Activated naive CD4-positive, alpha-beta T cell treated with anti-CD3 and anti-CD28 coated beads, Interleukin-2, amount 10 ng/mL, durations not matched to agents 7 days and 5 days (primary cell): ENCODE measurements around the gene TMEM156.

Experiments
- CTCF ChIA-PET: fragments of 350-600 bp; sonication (Branson Sonifier 250); formaldehyde crosslinking; loops from one replicate; lab custom pipeline; 2021; ENCODE audit warnings: antibody characterized with exemption; lab: Charles Lee
- DNase-seq: peaks from one replicate; pipeline ENCODE4 v3.0.0-alpha.2; 2020
- H3K27ac Mint-ChIP-seq: one replicate; pipeline ENCODE4 v1.8.0; 2021; ENCODE audit warnings: mild to moderate bottlenecking, moderate library complexity, mixed read lengths
- H3K27me3 Mint-ChIP-seq: one replicate; pipeline ENCODE4 v1.8.0; 2021; ENCODE audit warnings: mild to moderate bottlenecking, mixed read lengths
- H3K36me3 Mint-ChIP-seq: one replicate; pipeline ENCODE4 v1.8.0; 2021; ENCODE audit warnings: mixed read lengths
- H3K4me1 Mint-ChIP-seq: one replicate; pipeline ENCODE4 v1.8.0; 2021; ENCODE audit warnings: mixed read lengths
- H3K4me3 Mint-ChIP-seq: one replicate; pipeline ENCODE4 v1.8.0; 2021; ENCODE audit warnings: mild to moderate bottlenecking, moderate library complexity, mixed read lengths
- H3K9me3 Mint-ChIP-seq: one replicate; pipeline ENCODE4 v1.8.0; 2021; ENCODE audit warnings: mixed read lengths

TMEM156 gene

DNA sequence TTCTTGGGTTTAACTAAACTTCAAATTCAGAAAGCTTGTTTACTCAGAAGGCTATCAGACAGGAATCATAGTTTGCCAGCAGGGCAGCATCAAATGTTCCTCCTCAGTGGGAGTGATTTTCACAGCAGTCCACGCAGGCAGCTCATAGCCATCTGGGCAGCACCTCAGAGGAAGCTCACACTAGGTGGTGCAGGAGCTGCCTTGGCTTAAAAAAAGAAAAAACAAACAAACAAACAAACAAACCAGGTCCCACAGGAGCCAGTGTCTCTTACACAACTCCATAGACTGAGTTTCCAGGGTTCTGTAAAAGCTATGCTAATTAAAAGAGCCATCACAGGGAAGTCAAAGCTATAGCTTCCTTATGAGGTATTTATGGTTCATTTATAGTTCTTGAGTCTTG is 19.3 kb upstream of the TMEM156 start:
- no peak for DNase-seq
- Mint-ChIP-seq H3K27ac (peak overlapping the region; percentile 17), H3K27me3 (no peaks in the 10 kb centered on the region), H3K4me3 (no peak overlapping the region), H3K4me1 (peaks cover 50% of the 10 kb centered on the region), H3K36me3 (peaks cover 20% of the 10 kb centered on the region), H3K9me3 (no peaks in the 10 kb centered on the region)
- CTCF ChIA-PET = interaction anchor here (1.3 to 1.5 kb wide), 3 partner anchors 10 to 158 kb away, joined by 3 to 6 read pairs (median 4); no protein-coding TSS in a partner anchor

DNA sequence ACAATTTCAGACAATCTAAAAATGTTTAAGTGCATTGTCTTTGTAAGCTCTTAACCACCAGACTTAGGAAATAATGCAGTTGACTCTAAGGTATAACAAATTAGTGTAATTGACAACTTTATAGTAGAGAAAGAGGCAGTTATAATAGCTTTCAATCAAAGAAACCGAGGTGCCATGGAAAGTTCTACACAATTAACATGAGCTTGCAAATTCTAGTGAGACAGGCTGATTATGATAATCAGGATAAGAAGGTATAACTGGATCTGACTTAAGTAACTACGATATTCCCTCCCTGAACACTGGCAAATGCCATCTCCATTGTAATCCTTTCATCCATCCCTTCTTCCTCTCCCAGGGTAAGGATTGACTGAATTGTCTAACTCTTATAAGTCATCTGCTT is 18.4 kb upstream of the TMEM156 start:
- Mint-ChIP-seq H3K4me3 (no peak overlapping the region), H3K27ac (no peak overlapping the region), H3K36me3 (peaks cover 23% of the 10 kb centered on the region), H3K4me1 (peaks cover 59% of the 10 kb centered on the region), H3K27me3 (no peaks in the 10 kb centered on the region), H3K9me3 (no peaks in the 10 kb centered on the region)
- no peak for DNase-seq
- CTCF ChIA-PET = interaction anchor here (1.3 kb wide), 1 partner anchor 148 kb away, joined by 6 read pairs; no protein-coding TSS in a partner anchor

DNA sequence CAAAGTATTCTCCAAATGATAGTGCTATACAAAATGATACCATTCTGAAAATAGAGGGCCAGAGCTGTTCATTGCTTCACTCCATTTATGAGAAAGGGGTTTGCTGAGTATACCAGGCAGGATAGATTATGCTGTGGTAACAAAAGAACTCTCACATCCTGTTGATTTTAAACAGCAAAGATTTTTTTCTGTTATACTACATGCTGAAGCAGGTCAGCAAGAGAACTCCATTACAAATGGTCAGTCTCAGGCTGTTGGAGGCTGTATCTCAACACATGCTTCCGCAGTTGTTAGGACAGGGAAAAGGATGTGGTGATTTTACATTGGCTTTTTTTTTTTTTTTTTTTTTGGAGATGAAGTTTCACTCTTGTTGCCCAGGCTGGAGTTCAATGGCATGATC is 16.1 kb upstream of the TMEM156 start:
- Mint-ChIP-seq H3K9me3 (no peaks in the 10 kb centered on the region), H3K4me1 (peaks cover 68% of the 10 kb centered on the region), H3K27ac (peak overlapping the region; percentile 78), H3K36me3 (peaks cover 24% of the 10 kb centered on the region), H3K27me3 (no peaks in the 10 kb centered on the region), H3K4me3 (peak overlapping the region; percentile 16)
- CTCF ChIA-PET = interaction anchor here (0.6 to 1.3 kb wide), 2 partner anchors 77 to 87 kb away, joined by 3 to 4 read pairs; no protein-coding TSS in a partner anchor
- DNase-seq = peak; percentile 23

DNA sequence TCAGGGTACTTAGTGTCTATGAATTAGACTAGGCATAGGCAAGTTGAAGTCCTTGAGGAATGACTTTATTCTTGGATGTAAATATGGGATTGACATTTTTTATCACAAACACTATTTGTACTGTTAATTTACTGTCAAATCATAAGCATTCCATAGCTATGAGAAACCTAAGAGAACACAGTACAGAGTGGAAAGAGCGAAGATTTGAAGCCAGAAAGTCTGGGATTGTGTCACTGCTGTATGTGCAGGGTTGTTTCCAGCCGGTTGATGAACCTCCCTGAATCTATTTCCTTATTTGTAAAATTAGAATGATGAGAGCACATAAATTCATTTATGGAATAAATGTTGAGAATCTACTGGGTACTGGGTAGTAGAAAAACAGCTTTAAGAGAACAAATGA is 15.5 kb upstream of the TMEM156 start:
- no peaks in the 10 kb centered on the region for H3K27me3 Mint-ChIP-seq
- H3K36me3 Mint-ChIP-seq = peaks cover 24% of the 10 kb centered on the region
- no peak for DNase-seq
- CTCF ChIA-PET = interaction anchor here (0.8 to 1.3 kb wide), 2 partner anchors 87 to 288 kb away, joined by 3 to 4 read pairs; no protein-coding TSS in a partner anchor
- peak overlapping the region; percentile 16 for H3K4me3 Mint-ChIP-seq
- H3K4me1 Mint-ChIP-seq = peaks cover 70% of the 10 kb centered on the region
- H3K27ac Mint-ChIP-seq = peak overlapping the region; percentile 78
- no peaks in the 10 kb centered on the region for H3K9me3 Mint-ChIP-seq

DNA sequence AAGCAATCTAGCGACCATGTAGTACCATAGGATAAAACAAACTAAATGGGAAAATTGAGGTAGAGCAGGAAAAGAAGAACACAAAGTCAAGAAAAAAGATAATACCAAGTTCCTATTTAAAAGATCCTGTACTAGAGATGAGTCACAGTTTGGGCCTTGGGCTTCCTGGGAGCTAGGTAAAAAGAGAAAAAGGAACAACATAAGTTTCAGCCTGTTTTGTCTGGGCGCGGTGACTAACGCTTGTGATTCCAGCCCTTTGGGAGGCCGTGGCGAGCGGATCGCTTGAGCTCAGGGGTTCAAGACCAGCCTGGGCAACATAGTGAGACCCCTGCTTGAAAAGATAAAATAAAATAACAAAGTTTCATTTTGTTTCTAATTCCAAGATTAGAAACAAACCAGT is 14.0 kb upstream of the TMEM156 start:
- CTCF ChIA-PET = interaction anchor here (0.6 to 1.4 kb wide), 3 partner anchors 11 to 87 kb away, joined by 3 to 4 read pairs (median 3); no protein-coding TSS in a partner anchor
- Mint-ChIP-seq H3K4me1 (peaks cover 66% of the 10 kb centered on the region), H3K9me3 (no peaks in the 10 kb centered on the region), H3K27me3 (no peaks in the 10 kb centered on the region), H3K4me3 (peak overlapping the region; percentile 94), H3K36me3 (peaks cover 20% of the 10 kb centered on the region), H3K27ac (peak overlapping the region; percentile 97)
- no peak for DNase-seq

DNA sequence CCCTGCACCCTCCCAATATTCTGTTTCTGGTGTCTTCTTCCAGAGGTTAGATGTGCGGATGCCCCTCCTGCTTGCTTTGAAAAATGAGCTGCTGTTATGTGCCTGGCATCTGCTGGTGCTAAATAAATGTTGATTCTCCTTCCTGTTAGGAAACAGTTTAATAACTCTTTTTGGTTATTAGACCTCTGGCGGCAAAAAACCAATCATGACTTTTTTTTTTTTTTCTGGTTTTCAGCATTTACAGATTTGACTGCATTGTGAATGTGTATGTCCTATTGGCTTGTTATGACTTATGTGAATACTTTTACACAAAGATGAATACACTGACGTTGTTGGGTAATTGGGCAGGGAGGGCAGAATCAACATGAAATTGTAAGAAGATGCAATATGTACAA is 13.6 kb upstream of the TMEM156 start:
- DNase-seq = peak; percentile 49
- CTCF ChIA-PET = interaction anchor here (0.6 to 2.1 kb wide), 7 partner anchors 11 to 143 kb away, joined by 3 to 12 read pairs (median 4); no protein-coding TSS in a partner anchor
- Mint-ChIP-seq H3K27me3 (no peaks in the 10 kb centered on the region), H3K4me1 (peaks cover 64% of the 10 kb centered on the region), H3K4me3 (peak overlapping the region; percentile 94), H3K36me3 (peaks cover 16% of the 10 kb centered on the region), H3K9me3 (no peaks in the 10 kb centered on the region), H3K27ac (peak overlapping the region; percentile 97)

DNA sequence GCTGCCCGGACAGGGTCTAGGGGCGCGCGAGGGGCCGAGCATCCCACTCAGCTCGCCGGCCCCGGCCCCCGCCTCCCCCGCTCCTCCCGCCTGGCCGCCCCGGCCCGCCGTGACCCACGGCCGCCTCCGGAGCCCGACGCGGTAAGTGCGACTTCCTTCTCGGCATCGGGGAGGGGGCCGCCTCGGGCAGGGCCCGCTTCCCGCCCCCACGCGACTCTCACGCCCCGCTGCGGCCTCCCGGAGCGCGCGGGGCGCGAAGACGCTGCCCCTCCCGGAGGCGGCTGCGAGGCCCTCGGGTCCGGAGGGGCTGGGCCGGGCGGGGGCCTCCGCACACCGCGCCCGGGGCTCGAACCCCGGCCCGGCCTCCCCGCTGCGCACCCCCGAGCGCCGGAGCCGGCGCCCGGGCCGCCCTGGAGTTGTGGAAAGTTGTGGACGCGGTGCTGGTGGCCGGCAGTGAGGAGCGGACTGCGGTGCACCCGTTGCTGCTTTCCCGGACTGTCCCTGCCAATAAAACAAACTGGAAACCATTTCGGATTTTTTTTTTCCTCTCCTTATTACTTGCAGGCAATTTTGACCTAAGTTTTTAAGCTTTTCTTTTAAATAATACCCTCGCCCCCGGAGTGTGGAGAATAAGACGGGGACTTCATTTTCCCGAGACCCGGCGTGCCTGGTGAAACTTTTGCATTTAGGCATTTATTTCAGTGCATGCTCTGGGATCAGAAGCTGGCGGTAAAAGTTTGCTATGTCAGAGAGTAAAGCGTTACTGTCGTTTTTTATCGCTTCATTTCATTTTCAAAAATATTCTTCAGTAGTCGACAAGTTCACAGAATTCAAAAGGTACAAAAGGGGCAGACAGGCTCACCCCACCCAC is 13.0 kb upstream of the TMEM156 start:
- CTCF ChIA-PET = interaction anchor here (0.6 to 2.1 kb wide), 8 partner anchors 10 to 142 kb away, joined by 3 to 12 read pairs (median 4); no protein-coding TSS in a partner anchor
- peak overlapping the region; percentile 94 for H3K4me3 Mint-ChIP-seq
- peak overlapping the region; percentile 97 for H3K27ac Mint-ChIP-seq
- no peaks in the 10 kb centered on the region for H3K9me3 Mint-ChIP-seq
- peak; percentile 66 for DNase-seq
- H3K4me1 Mint-ChIP-seq = peaks cover 57% of the 10 kb centered on the region
- no peaks in the 10 kb centered on the region for H3K27me3 Mint-ChIP-seq
- H3K36me3 Mint-ChIP-seq = peaks cover 13% of the 10 kb centered on the region

DNA sequence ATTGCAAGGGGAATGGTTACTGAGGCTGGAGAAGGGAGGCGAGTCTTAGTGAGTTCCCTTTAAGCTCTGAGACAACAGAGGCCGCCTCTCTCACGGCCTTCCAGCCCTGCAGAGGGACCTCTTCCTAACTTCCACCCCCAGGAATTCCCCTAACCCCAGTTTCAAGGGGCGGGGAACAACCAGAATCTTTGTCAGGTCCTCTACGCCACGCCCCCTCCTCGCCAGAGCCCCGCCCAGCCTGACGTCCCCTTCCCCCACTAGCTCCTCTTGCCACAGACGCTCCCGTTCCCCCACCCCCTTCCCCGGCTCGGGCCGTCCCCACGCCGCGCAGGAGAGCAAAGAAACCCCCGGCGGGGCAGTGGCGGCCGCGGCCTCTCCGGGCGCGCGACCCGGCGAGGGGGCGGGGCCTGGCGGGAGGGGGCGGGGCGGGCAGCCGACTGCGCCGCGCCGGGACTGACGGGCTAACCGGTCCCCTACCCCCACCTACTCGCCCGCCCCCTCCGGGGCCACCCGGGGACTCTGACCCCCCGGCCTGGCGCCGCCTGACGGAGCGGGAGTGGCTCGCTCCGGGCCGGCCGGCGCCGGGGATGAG is 12.3 kb upstream of the TMEM156 start:
- DNase-seq = peak; percentile 98
- no peaks in the 10 kb centered on the region for H3K9me3 Mint-ChIP-seq
- peak overlapping the region; percentile 86 for H3K4me3 Mint-ChIP-seq
- peaks cover 56% of the 10 kb centered on the region for H3K4me1 Mint-ChIP-seq
- peaks cover 13% of the 10 kb centered on the region for H3K36me3 Mint-ChIP-seq
- H3K27me3 Mint-ChIP-seq = no peaks in the 10 kb centered on the region
- H3K27ac Mint-ChIP-seq = peak overlapping the region; percentile 91
- CTCF ChIA-PET = interaction anchor here (0.7 to 2.1 kb wide), 7 partner anchors 13 to 285 kb away, joined by 3 to 12 read pairs (median 4); no protein-coding TSS in a partner anchor

DNA sequence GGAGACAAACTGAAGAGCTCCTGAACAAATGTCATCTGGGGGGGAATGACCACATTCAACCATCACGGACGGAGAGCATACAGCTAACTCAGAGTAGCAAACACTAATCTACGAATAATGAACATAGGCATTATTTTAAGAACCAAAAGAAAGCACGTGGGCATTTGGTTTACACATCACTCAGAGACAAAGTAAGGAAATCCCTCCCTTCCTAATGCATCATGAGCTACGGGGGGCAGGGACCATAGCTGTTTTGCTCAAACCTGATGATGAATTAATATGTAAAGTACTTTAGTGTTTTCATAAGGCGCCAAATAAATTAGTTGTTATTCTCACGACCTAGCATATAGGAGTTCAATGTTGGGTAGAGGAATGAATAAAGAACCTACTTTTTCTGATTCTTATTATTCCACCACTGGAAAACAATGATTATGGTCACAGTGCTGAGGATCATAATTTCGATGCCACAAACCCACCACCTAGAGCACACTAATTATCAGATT is 11.7 kb upstream of the TMEM156 start:
- H3K4me3 Mint-ChIP-seq = peak overlapping the region; percentile 86
- peak; percentile 32 for DNase-seq
- CTCF ChIA-PET = interaction anchor here (0.8 to 2.1 kb wide), 5 partner anchors 12 to 284 kb away, joined by 3 to 12 read pairs (median 4); no protein-coding TSS in a partner anchor
- peak overlapping the region; percentile 91 for H3K27ac Mint-ChIP-seq
- no peaks in the 10 kb centered on the region for H3K27me3 Mint-ChIP-seq
- H3K4me1 Mint-ChIP-seq = peaks cover 52% of the 10 kb centered on the region
- H3K9me3 Mint-ChIP-seq = no peaks in the 10 kb centered on the region
- H3K36me3 Mint-ChIP-seq = peaks cover 12% of the 10 kb centered on the region

DNA sequence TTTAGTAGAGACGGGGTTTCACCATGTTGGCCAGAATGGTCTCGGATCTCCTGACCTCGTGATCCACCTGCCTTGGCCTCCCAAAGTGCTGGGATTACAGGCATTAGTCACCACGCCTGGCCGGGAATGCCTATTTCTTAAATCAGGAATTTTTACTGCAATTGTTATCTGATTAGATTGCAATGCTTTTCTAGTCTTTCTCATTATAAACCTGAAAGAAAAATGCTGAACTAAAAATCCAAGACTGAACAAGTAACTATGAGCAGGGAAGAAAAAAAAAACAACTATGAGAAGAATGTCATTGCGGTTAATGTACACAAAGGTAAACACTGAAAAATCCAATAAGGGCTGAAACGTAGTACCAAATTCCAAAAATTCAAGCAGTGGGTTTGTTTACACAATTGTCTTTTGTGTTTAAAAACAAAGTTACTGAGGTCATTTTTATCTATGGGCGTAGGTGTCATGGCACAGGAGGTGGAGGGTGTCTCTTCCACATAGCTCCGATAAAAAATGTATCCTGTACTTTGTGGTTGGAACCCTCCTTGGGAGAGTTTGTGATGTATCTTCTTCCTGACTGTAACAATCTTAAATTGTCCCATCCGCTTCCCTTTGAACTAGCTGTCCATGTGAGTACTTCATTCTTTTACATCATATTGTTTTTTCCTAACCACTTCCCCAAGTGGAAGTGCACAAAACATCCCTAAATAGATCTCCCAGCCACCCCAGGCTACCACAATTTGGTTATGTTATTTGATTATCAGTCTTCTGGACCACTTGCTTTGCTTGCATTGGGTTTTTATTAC is 11.1 kb upstream of the TMEM156 start:
- no peak for DNase-seq
- peaks cover 8% of the 10 kb centered on the region for H3K36me3 Mint-ChIP-seq
- CTCF ChIA-PET = interaction anchor here (0.8 to 1.3 kb wide), 3 partner anchors 12 to 284 kb away, joined by 3 to 7 read pairs (median 3); no protein-coding TSS in a partner anchor
- H3K4me1 Mint-ChIP-seq = peaks cover 46% of the 10 kb centered on the region
- H3K9me3 Mint-ChIP-seq = no peaks in the 10 kb centered on the region
- H3K27me3 Mint-ChIP-seq = no peaks in the 10 kb centered on the region
- peak overlapping the region; percentile 86 for H3K4me3 Mint-ChIP-seq
- H3K27ac Mint-ChIP-seq = peak overlapping the region; percentile 91

DNA sequence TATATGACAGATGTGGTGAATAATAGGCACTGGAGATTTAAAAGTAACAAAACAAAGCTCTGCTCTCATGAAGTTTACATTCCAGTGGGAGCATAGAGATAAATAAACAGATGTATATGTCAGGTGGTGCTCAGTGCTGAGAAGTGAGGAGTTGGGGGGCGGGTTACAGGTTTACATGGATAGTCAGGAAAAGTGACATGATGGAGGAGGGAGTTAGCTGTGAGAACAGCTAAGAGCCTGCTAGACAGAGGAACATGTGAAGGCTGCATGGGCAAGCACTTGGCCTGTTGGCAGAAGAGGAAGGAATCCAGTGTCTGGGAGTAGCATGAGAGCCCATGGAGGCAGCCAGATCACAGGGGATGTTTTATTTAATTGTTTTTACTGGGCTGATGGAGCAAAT is 10.2 kb upstream of the TMEM156 start:
- Mint-ChIP-seq H3K36me3 (peaks cover 7% of the 10 kb centered on the region), H3K9me3 (no peaks in the 10 kb centered on the region), H3K4me1 (peaks cover 44% of the 10 kb centered on the region), H3K27ac (no peak overlapping the region), H3K4me3 (no peak overlapping the region), H3K27me3 (no peaks in the 10 kb centered on the region)
- CTCF ChIA-PET = interaction anchor here (1.3 kb wide), 1 partner anchor 61 kb away, joined by 3 read pairs; no protein-coding TSS in a partner anchor
- no peak for DNase-seq

DNA sequence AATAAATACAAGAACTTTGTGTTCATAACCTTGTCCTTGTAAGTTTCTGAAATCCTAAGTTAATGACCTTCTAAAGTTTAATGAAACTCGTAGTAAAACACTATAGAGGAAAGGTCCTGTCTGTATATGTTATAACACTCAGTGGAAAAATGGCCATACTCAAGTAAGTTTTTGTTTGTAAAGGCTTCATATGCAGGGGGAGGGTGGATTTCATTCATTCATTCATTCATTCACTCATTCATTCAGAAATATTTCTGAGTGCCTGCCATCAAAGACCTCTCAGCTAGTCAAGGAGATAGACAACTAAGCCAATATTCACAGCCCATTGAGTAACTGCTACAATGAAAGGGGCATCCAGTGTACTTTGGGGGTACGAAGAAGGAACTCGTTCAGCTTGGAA is 6.9 kb upstream of the TMEM156 start:
- no peak overlapping the region for H3K27ac Mint-ChIP-seq
- H3K4me3 Mint-ChIP-seq = no peak overlapping the region
- CTCF ChIA-PET = no interaction called here
- H3K36me3 Mint-ChIP-seq = no peaks in the 10 kb centered on the region
- no peaks in the 10 kb centered on the region for H3K9me3 Mint-ChIP-seq
- DNase-seq = no peak
- no peaks in the 10 kb centered on the region for H3K27me3 Mint-ChIP-seq
- H3K4me1 Mint-ChIP-seq = peaks cover 32% of the 10 kb centered on the region

DNA sequence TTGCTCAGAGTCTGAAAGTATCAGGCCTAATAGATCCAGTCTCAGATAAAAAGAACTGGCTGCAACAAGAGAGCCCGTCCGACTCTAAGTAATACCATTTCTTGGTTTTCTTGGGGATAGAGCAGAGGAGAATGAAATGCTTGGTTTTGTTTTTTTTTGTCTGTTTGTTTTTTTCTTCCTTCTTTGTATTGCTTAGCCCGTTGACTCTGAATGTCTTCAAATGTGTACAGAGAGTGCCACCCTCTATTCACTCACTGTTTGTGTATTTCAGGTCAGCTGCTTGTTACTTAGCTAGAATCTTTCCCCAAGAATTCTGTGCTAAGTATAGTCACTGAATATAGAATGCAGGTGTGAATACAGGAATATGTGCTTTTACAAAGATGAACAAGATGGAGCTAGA is 5.7 kb upstream of the TMEM156 start:
- Mint-ChIP-seq H3K4me1 (peaks cover 31% of the 10 kb centered on the region), H3K36me3 (no peaks in the 10 kb centered on the region), H3K9me3 (no peaks in the 10 kb centered on the region), H3K27me3 (no peaks in the 10 kb centered on the region), H3K27ac (no peak overlapping the region), H3K4me3 (no peak overlapping the region)
- DNase-seq = no peak
- CTCF ChIA-PET = no interaction called here
